Gastrocnemius medialis (tissue), 4 donors: ENCODE measurements around the gene SHCBP1L. TPM values are rescaled to one million over a fixed set of nuclear protein-coding genes. Genes with fewer than 3 reads are reported as not detected.

Experiments
- ATAC-seq, 2 donors: fragments of 150-250 bp; one replicate each; pipeline ENCODE4 v1.9.1; 2016
- DNase-seq, 2 donors: peaks; one replicate each; pipeline ENCODE4 v3.0.0-alpha.2; 2019
- H3K27ac ChIP-seq, 4 donors: fragments of 200-600 bp; sonication (generic); 1 replicate in 1 of 4; 2 replicates in 3 of 4; pipeline ENCODE4 v1.5.1; 2016 to 2018; ENCODE audit warnings: mild to moderate bottlenecking in 2 of 4, moderate library complexity in 1 of 4
- H3K27me3 ChIP-seq, 3 donors: fragments of 200-600 bp; sonication (generic) in 2 of 3; 1 replicate in 1 of 3; 2 replicates in 2 of 3; pipeline versions ENCODE4 v1.5.1 to v1.6.0; 2016 to 2019; ENCODE audit warnings: mild to moderate bottlenecking in 1 of 3, moderate library complexity in 1 of 3
- H3K36me3 ChIP-seq, 2 donors: fragments of 200-600 bp; sonication (generic) in 1 of 2; one replicate each; pipeline ENCODE4 v1.5.1; 2017 to 2018
- H3K4me1 ChIP-seq, 2 donors: fragments of 200-600 bp; sonication (generic) in 1 of 2; one replicate each; pipeline ENCODE4 v1.5.1; 2016 to 2017; ENCODE audit warnings: mild to moderate bottlenecking in 2 of 2
- H3K4me3 ChIP-seq, 4 donors: fragments of 200-600 bp; sonication (generic) in 3 of 4; 1 replicate in 1 of 4; 2 replicates in 3 of 4; pipeline ENCODE4 v1.5.1; 2016 to 2019; ENCODE audit warnings: mild to moderate bottlenecking in 2 of 4
- H3K9me3 ChIP-seq, 3 donors: fragments of 200-600 bp; sonication (generic) in 2 of 3; 1 replicate in 1 of 3; 2 replicates in 2 of 3; pipeline ENCODE4 v1.5.1; 2016 to 2019
- POLR2A ChIP-seq, 2 donors: fragments of 450-650 bp; IDR thresholded peaks; one replicate each; pipeline ENCODE4 v1.6.1; 2017; ENCODE audit warnings: antibody characterized with exemption in 2 of 2, mild to moderate bottlenecking in 2 of 2, moderate library complexity in 2 of 2
- in situ Hi-C, 4 donors: fragments of 200-750 bp; cut with MboI; loops; one replicate each; pipeline versions ENCODE4 v1.15.0 to v1.8.0; 2017; ENCODE audit warnings: low sequenced_read_pairs in 4 of 4
- intact Hi-C: fragments of 100-400 bp; cut with DNase I; formaldehyde crosslinking; loops from one replicate; pipeline ENCODE4 v1.15.1; 2023; ENCODE audit warnings: low total_unique reads
- total RNA-seq, 4 donors: library from RNA; depleted of rRNA; stranded (reverse); fragments of >200 nt; gene quantifications; one replicate each; pipeline versions ENCODE4 v1.1.0 to v1.2.3, GENCODE V29; 2016
- TF ChIP-seq, protein P1 (sequence below), 5 experiments: fragments of 450-650 bp in 3 of 5; fragments of 200-600 bp in 2 of 5; sonication (generic) in 2 of 5; IDR thresholded peaks in 4 of 5; conservative IDR thresholded peaks in 1 of 5; 1 replicate in 4 of 5; 2 replicates in 1 of 5; pipeline ENCODE4 v1.5.1; 2016 to 2019; ENCODE audit warnings: antibody characterized with exemption in 5 of 5, mild to moderate bottlenecking in 3 of 5, moderate library complexity in 3 of 5

SHCBP1L gene
- total RNA-seq, 4 donors from 2014 or later = not detected

DNA sequence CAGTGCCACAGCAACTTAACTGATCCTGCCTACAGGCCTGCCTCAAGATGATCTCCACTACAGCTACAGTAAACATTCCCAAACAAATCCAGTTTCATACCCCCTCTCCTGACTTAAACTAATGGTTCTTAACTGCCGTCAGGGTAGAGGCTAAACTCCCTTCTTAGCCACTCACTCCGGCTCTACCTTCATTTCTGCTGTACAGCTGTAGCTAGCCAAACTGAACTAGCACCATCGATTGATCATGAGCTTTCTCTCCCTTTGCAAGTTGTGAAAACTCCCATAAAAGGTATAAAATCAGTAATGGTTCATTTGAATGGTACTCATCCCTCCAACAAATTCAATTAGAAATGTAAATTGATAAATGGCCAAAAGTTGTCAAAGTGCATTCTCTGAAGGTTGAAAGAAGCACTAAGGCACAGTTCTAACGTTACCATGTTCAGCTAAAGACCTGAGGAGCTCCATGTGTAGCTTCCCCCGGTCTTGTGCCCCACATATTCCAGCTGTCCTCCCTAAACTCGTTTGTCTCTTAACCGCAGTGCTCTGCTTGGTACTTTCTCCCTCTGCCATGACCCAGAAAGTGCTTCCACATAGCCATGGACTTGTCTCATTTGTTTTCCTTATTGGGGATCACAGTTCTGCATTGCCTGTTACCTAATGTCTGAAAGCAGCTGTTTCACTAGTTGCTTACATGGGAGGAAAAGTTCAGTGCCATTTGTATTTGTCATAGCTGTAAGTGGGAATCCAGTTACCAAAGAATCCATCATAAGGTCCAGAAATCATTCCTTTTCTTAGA is 64.0 kb downstream of the SHCBP1L start:
- no peak overlapping the region for H3K27ac ChIP-seq
- intact Hi-C loops = no loop called here

DNA sequence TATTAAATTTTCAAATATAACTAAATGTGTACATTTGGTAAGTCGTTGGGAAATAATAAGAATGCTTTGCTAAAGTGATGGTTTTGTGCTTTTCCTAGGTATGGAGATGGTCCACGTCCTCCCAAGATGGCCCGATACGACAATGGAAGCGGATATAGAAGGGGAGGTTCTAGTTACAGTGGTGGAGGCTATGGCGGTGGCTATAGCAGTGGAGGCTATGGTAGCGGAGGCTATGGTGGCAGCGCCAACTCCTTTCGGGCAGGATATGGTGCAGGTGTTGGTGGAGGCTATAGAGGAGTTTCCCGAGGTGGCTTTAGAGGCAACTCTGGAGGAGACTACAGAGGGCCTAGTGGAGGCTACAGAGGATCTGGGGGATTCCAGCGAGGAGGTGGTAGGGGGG is 66.0 kb downstream of the SHCBP1L start:
- H3K36me3 ChIP-seq = peaks cover 7 to 70% of the 10 kb centered on the region in 2 donors
- no peak overlapping the region for H3K27ac ChIP-seq
- no peaks in the 10 kb centered on the region for H3K4me1 ChIP-seq
- no peak for ATAC-seq
- intact Hi-C loops = no loop called here
- no peak for DNase-seq
- no peak for TF ChIP-seq POLR2A (IDR thresholded peaks at IDR 0.05)
- TF ChIP-seq, protein P1, sequence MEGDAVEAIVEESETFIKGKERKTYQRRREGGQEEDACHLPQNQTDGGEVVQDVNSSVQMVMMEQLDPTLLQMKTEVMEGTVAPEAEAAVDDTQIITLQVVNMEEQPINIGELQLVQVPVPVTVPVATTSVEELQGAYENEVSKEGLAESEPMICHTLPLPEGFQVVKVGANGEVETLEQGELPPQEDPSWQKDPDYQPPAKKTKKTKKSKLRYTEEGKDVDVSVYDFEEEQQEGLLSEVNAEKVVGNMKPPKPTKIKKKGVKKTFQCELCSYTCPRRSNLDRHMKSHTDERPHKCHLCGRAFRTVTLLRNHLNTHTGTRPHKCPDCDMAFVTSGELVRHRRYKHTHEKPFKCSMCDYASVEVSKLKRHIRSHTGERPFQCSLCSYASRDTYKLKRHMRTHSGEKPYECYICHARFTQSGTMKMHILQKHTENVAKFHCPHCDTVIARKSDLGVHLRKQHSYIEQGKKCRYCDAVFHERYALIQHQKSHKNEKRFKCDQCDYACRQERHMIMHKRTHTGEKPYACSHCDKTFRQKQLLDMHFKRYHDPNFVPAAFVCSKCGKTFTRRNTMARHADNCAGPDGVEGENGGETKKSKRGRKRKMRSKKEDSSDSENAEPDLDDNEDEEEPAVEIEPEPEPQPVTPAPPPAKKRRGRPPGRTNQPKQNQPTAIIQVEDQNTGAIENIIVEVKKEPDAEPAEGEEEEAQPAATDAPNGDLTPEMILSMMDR (IDR thresholded peaks at IDR 0.05 in 4 of 5, conservative IDR thresholded peaks at IDR 0.05 in 1 of 5) = no peak
- no peak overlapping the region for H3K4me3 ChIP-seq
- H3K9me3 ChIP-seq = no peaks in the 10 kb centered on the region
- in situ Hi-C loops = loop anchor here in 1 of 4 donors (10.0 kb wide), 1 partner anchor 62 kb away; no protein-coding TSS in a partner anchor
- no peaks in the 10 kb centered on the region for H3K27me3 ChIP-seq

More for the DNA sequence above, 64.0 kb downstream of the SHCBP1L start:
- Histone ChIP-seq H3K36me3 (peaks cover 6 to 50% of the 10 kb centered on the region in 2 donors), H3K9me3 (no peaks in the 10 kb centered on the region), H3K4me1 (no peaks in the 10 kb centered on the region), H3K27me3 (no peaks in the 10 kb centered on the region), H3K4me3 (no peak overlapping the region)
- TF ChIP-seq, protein P1 (IDR thresholded peaks at IDR 0.05 in 4 of 5, conservative IDR thresholded peaks at IDR 0.05 in 1 of 5) = no peak
- TF ChIP-seq POLR2A (IDR thresholded peaks at IDR 0.05) = no peak
- DNase-seq (no peak), ATAC-seq (peak in 1 of 2 donors; percentile 44)
- in situ Hi-C loops = loop anchor here in 1 of 4 donors (10.0 kb wide), 1 partner anchor 64 kb away; no protein-coding TSS in a partner anchor

DNA sequence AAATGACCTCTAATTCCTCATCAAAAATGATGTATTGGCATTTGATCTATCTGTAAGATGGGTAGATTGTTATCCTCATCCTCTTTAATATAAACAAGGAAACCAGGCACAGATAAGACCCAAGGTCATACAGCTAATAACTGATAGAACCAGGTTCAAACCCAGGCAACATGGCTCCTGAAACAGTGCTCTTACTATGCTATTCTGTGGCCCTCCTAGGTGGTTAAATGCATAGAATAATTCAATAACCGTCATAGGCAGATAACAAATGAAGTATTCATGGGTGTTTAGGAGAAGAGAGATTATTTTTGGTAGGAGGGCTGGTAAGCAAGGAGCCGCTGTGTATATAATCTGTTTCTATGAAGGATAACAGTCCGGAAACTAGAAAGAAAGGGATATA is 67.4 kb downstream of the SHCBP1L start:
- no peak overlapping the region for H3K4me3 ChIP-seq
- no peaks in the 10 kb centered on the region for H3K27me3 ChIP-seq
- no peaks in the 10 kb centered on the region for H3K4me1 ChIP-seq
- no peak for DNase-seq
- H3K36me3 ChIP-seq = peaks cover 7 to 83% of the 10 kb centered on the region in 2 donors
- in situ Hi-C loops = loop anchor here in 1 of 4 donors (10.0 kb wide), 1 partner anchor 61 kb away; no protein-coding TSS in a partner anchor
- no peak for TF ChIP-seq POLR2A (IDR thresholded peaks at IDR 0.05)
- no peak overlapping the region for H3K27ac ChIP-seq
- no peaks in the 10 kb centered on the region for H3K9me3 ChIP-seq
- intact Hi-C loops = no loop called here
- ATAC-seq = no peak

DNA sequence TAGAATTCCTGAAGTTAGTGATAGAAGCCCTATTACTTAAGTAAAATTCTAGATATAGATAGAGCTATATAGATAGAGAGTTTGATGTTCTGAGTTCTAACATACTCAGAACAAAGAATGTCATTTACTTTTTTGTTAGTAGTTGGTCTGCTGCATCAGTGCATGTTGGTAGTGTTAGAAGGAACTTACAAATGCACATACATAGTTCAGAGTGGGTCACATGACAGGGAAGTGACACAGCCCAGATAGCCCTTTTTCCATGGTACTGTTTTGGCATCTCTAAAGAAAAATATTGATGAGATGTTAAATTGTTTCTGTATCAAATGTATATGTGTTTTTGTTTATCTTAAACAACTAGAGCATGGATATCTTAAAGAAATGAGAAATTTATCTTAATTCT is 68.1 kb downstream of the SHCBP1L start:
- in situ Hi-C loops = loop anchor here in 1 of 4 donors (10.0 kb wide), 1 partner anchor 60 kb away; no protein-coding TSS in a partner anchor
- Histone ChIP-seq H3K4me3 (no peak overlapping the region), H3K36me3 (peaks cover 7 to 91% of the 10 kb centered on the region in 2 donors), H3K9me3 (no peaks in the 10 kb centered on the region), H3K27me3 (no peaks in the 10 kb centered on the region), H3K4me1 (no peaks in the 10 kb centered on the region), H3K27ac (no peak overlapping the region)
- TF ChIP-seq, protein P1 (IDR thresholded peaks at IDR 0.05 in 4 of 5, conservative IDR thresholded peaks at IDR 0.05 in 1 of 5) = no peak
- TF ChIP-seq POLR2A (IDR thresholded peaks at IDR 0.05) = no peak
- intact Hi-C loops = no loop called here
- ATAC-seq (no peak), DNase-seq (no peak)

DNA sequence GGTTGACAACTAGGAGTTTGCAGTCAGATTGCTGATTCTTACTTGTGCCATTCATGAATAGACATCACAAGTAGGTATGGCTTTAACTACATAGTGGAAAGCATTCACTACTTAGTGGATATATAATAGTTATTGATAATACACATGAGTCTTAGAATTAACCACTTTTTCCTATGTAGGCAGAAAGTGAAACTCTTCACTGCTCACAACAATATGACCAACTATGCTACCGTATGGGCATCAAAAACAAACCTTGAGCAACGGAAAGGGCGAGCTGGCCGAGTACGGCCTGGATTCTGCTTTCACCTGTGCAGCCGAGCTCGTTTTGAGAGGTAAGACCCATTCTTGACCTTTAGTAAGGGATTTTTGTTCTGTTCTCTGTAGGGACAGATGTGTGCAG is 75.1 kb downstream of the SHCBP1L start:
- Histone ChIP-seq H3K27ac (no peak overlapping the region), H3K9me3 (no peaks in the 10 kb centered on the region), H3K27me3 (no peaks in the 10 kb centered on the region), H3K36me3 (peaks cover 6 to 100% of the 10 kb centered on the region in 2 donors), H3K4me1 (no peaks in the 10 kb centered on the region), H3K4me3 (no peak overlapping the region)
- DNase-seq (no peak), ATAC-seq (no peak)
- intact Hi-C loops (no loop called here), in situ Hi-C loops (no loop called here)
- TF ChIP-seq POLR2A (IDR thresholded peaks at IDR 0.05) = no peak
- TF ChIP-seq, protein P1 (IDR thresholded peaks at IDR 0.05 in 4 of 5, conservative IDR thresholded peaks at IDR 0.05 in 1 of 5) = no peak
